Choroid plexus epithelial cell (primary cell): Measurements from ENCODE around the gene PDE8A.
A peak's percentile ranks its signal among the peaks of the same experiment; 100 is the strongest.

Source experiments
- DNase-seq: peaks from one replicate; pipeline ENCODE4 v3.0.0-alpha.2; 2010; ENCODE audit warnings: low read depth
- H3K4me3 ChIP-seq: 2 replicates; pipeline ENCODE4 v1.5.1; 2011; ENCODE audit warnings: low read depth, mild to moderate bottlenecking, control low read depth, low read length, moderate library complexity
- TF ChIP-seq, protein P1 (sequence below): conservative IDR thresholded peaks from 2 replicates; pipeline ENCODE4 v1.5.1; 2011; ENCODE audit warnings: low read depth, mild to moderate bottlenecking, control low read depth, inconsistent platforms, low read length, moderate library complexity

The PDE8A gene

DNA sequence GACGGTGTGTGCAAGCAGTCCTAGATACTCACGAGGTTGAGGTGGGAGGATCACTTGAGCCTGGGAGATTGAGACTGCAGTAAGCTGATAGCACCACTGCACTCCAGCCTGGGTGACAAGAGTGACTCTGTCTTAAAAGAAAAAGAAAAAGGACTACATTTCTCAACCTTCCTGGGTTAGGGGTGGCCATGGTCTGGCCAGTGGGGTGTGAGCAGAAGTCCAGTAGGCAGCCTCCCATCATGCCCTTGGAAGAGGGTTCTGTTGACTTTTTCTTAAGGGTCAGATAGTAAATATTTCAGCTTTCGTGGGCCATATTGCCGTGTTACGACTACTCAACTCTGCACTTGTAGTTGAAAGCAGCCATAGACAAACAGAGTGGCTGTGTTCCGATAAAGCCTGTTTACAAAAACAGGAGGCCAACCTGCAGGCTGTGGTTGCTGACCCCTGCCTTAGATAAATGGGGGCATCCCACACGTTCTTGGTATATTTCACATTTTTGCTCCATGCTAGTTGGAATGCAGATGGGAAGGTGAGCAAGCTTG, 31.0 kb upstream of the PDE8A start:
- no peak for DNase-seq
- H3K4me3 ChIP-seq, result no peak overlapping the region
- TF ChIP-seq, protein P1, sequence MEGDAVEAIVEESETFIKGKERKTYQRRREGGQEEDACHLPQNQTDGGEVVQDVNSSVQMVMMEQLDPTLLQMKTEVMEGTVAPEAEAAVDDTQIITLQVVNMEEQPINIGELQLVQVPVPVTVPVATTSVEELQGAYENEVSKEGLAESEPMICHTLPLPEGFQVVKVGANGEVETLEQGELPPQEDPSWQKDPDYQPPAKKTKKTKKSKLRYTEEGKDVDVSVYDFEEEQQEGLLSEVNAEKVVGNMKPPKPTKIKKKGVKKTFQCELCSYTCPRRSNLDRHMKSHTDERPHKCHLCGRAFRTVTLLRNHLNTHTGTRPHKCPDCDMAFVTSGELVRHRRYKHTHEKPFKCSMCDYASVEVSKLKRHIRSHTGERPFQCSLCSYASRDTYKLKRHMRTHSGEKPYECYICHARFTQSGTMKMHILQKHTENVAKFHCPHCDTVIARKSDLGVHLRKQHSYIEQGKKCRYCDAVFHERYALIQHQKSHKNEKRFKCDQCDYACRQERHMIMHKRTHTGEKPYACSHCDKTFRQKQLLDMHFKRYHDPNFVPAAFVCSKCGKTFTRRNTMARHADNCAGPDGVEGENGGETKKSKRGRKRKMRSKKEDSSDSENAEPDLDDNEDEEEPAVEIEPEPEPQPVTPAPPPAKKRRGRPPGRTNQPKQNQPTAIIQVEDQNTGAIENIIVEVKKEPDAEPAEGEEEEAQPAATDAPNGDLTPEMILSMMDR, result no peak

DNA sequence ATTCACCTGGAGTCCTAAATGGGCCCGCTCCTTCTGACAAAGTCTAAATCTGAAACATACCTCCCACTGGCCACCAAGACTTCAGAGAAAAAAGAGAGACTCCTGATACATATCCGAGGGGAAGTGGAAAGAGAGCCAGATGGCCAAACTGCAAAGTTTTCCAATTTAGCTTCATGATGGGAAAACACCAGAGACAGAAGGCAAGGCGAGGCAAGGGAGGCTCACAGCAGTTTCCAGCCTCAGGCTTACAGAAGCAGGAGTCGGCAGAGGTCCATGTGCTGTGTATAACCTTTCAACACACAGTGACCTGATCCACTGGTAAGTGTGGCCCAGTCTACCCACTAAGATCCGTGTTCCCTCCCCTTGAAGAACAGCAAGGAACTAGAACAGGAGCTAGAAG, 29.9 kb upstream of the PDE8A start:
- DNase-seq, result no peak
- TF ChIP-seq, protein P1, result no peak
- no peak overlapping the region for H3K4me3 ChIP-seq

DNA sequence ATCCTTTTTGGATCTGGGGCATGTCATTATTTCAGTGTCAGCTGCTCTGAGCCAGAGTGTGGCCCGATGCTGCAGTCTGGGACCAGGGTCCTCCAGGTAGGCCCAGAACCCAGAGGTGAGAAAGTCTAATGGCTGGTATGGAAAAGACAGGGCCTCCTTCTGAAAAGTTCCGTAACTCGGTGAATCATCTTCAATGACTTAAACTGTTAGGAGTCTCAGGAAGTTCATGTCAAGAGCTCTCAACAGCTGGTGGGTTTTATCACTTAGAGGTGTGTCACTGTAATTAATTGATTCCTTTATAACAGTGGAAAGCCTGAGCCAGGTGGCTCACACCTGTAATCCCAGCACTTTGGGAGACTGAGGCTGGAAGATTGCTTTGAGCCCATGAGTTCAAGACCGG, 28.5 kb upstream of the PDE8A start:
- TF ChIP-seq, protein P1, result no peak
- peak; percentile 36 for DNase-seq
- H3K4me3 ChIP-seq, result no peak overlapping the region

DNA sequence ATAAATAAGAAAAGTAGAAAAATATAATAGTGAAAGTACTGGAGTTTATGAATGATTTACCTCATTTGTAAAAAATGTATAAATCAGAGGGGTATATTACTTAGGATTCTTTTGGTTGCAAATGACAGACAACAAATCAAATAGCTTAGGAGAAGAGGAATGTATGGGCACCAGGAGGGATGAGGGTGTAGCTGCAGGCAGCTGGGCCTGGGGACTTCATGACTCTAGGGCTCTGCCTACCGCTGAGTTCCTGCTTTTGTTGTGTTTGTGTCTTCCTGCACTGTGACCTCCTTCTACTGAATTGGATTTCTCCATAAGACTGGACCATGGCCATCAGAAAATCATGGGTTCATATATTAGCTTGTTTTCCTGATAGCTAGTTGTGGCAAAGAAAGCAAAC, 27.9 kb upstream of the PDE8A start:
- H3K4me3 ChIP-seq, result no peak overlapping the region
- TF ChIP-seq, protein P1, result no peak
- no peak for DNase-seq

DNA sequence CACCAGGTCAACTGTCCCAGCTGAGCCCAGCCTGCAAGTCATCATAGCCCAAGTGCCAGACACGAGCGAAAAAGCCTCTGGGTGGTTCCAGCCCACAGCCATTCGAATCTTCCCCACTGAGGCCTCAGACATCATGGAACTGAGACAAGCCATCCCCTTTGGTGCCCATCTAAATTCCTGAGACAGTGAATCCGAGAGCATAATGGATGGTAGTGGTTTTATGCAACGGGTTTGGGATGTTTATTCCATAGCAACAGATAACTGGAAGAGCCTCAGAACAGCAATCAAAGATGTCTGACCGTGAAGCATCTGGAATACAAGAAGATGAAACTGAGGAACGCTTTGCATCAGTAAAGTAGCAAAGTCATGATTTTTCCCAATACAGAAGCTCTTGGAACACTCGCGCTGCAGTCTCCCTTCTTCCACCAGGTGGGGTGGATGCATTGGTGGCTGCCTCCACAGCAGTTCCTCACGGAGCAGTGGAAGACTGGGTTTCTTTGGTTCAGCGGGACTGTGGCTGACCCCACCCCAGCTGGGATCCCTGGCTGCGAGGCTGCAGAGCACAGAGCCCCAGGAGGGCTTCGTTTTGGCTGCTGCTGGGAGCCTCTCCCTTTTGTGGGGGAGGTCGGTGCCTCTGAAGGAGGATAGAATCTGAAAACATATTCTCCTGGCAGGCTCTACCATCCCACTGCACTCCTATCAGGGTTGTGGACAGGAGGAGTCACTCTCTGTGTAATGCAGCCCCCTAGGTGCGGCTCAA, 26.4 kb upstream of the PDE8A start:
- TF ChIP-seq, protein P1, result peak; percentile 99
- peak; percentile 87 for DNase-seq
- H3K4me3 ChIP-seq, result peak overlapping the region; percentile 53

DNA sequence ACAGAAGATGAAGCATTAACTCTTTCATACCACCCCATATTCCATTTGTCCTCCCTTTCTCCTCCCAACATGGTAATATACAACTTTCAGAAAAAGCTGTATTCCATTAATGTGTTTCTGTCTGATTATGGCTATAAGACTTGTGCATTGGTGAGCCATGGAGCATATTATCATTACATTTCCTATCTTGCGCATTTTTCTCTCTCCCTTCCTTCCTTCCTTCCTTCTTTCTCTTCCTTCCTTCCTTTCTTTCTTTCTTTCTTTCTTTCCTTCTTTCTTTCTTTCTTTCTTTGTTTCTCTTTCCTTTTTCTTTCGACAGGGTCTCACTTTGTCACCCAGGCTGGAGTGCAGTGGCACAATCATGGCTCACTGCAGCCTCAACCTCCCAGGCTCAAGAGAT, 25.5 kb upstream of the PDE8A start:
- H3K4me3 ChIP-seq, result no peak overlapping the region
- TF ChIP-seq, protein P1, result no peak
- DNase-seq, result no peak
